IPS-11a (cell line): ENCODE results near the gene CSE1L.
"Not testable (repeated sequence)": the region's sequence is repeated elsewhere in the genome, so short reads cannot be mapped to it uniquely, and the experiment has no call there.

ENCODE experiments used
- H3K4me3 ChIP-seq: one replicate; pipeline ENCODE4 v1.5.1; 2013; ENCODE audit warnings: low read depth, low read length, control low read depth

CSE1L gene

GRCh38 chr20:49118307-49118706 lies 72.2 kb downstream of the CSE1L start:
- H3K4me3 ChIP-seq, result no peak overlapping the region

GRCh38 chr20:49119988-49120387 lies 73.9 kb downstream of the CSE1L start:
- H3K4me3 ChIP-seq, result no peak overlapping the region

- no peak overlapping the region for H3K4me3 ChIP-seq
These were observed 76.8 kb downstream of the CSE1L start for GRCh38 chr20:49122920-49123319.

- H3K4me3 ChIP-seq, result no peak overlapping the region
These were observed 77.9 kb downstream of the CSE1L start for GRCh38 chr20:49123982-49124381.

GRCh38 chr20:49132995-49133478 lies 86.9 kb downstream of the CSE1L start:
- no peak overlapping the region for H3K4me3 ChIP-seq

GRCh38 chr20:49133571-49133970 lies 87.5 kb downstream of the CSE1L start:
- H3K4me3 ChIP-seq, result no peak overlapping the region

- not testable (repeated sequence) for H3K4me3 ChIP-seq
These were observed 88.7 kb downstream of the CSE1L start for GRCh38 chr20:49134797-49135196.

- H3K4me3 ChIP-seq, result no peak overlapping the region
These were observed 90.9 kb downstream of the CSE1L start for GRCh38 chr20:49136817-49137571.

- no peak overlapping the region for H3K4me3 ChIP-seq
These were observed 92.3 kb downstream of the CSE1L start for GRCh38 chr20:49138431-49138830.

GRCh38 chr20:49140411-49140810 lies 94.3 kb downstream of the CSE1L start:
- no peak overlapping the region for H3K4me3 ChIP-seq

- no peak overlapping the region for H3K4me3 ChIP-seq
These were observed 94.7 kb downstream of the CSE1L start for GRCh38 chr20:49140834-49141233.
